CD4-positive, alpha-beta T cell treated with Interferon gamma for 1 hour (primary cell): ENCODE data around the gene MACF1.
"Not testable (repeated sequence)": the region's sequence is repeated elsewhere in the genome, so short reads cannot be mapped to it uniquely, and the experiment has no call there.

Experiments used
- DNase-seq: peaks from one replicate; pipeline ENCODE4 v3.0.0-alpha.2; 2020

The MACF1 gene

GRCh38 chr1:39178541-39179431, 25.7 kb upstream of the MACF1 start:
- no peak for DNase-seq

GRCh38 chr1:39181311-39181710, 23.2 kb upstream of the MACF1 start:
- no peak for DNase-seq

GRCh38 chr1:39182804-39183203, 21.7 kb upstream of the MACF1 start:
- DNase-seq: no peak

GRCh38 chr1:39183503-39184353, 20.8 kb upstream of the MACF1 start:
- DNase-seq: peak; percentile 82

- DNase-seq: no peak
These were observed 20.1 kb upstream of the MACF1 start for GRCh38 chr1:39184354-39184818.

- DNase-seq: no peak
These were observed 17.0 kb upstream of the MACF1 start for GRCh38 chr1:39187275-39188046.

- DNase-seq: no peak
These were observed 14.9 kb upstream of the MACF1 start for GRCh38 chr1:39189592-39190041.

GRCh38 chr1:39190096-39190495, 14.4 kb upstream of the MACF1 start:
- DNase-seq: no peak

- no peak for DNase-seq
These were observed 10.0 kb upstream of the MACF1 start for GRCh38 chr1:39194398-39195051.

GRCh38 chr1:39195166-39196111, 9.1 kb upstream of the MACF1 start:
- peak; percentile 14 for DNase-seq

GRCh38 chr1:39196244-39197215, 8.0 kb upstream of the MACF1 start:
- DNase-seq: peak; percentile 60

GRCh38 chr1:39199593-39199992, 4.9 kb upstream of the MACF1 start:
- DNase-seq: no peak

GRCh38 chr1:39205102-39205780, 746 bp downstream of the MACF1 start:
- DNase-seq: peak; percentile 67

GRCh38 chr1:39205781-39206464, 1.4 kb downstream of the MACF1 start:
- no peak for DNase-seq

- not testable (repeated sequence) for DNase-seq
These were observed 3.9 kb downstream of the MACF1 start for GRCh38 chr1:39208360-39208759.

GRCh38 chr1:39210649-39211048, 6.2 kb downstream of the MACF1 start:
- no peak for DNase-seq

- DNase-seq: no peak
These were observed 8.0 kb downstream of the MACF1 start for GRCh38 chr1:39212499-39212898.

- no peak for DNase-seq
These were observed 9.1 kb downstream of the MACF1 start for GRCh38 chr1:39213511-39214002.
